Lower leg skin (tissue), 3 donors: ENCODE results near the gene DGKA.

ENCODE experiments used
- CTCF ChIP-seq, 3 donors: fragments of 450-650 bp; IDR thresholded peaks; one replicate each; pipeline ENCODE4 v1.5.1; 2016; ENCODE audit warnings: antibody characterized with exemption in 3 of 3, mild to moderate bottlenecking in 3 of 3, moderate library complexity in 2 of 3
- POLR2A ChIP-seq, 2 donors: fragments of 450-650 bp; IDR thresholded peaks; one replicate each; pipeline ENCODE4 v1.6.1; 2016 to 2017; ENCODE audit warnings: antibody characterized with exemption in 2 of 2, mild to moderate bottlenecking in 1 of 2, moderate library complexity in 1 of 2

GRCh38 chr12:55891310-55891709, 39.7 kb upstream of the DGKA start:
- TF ChIP-seq CTCF (IDR thresholded peaks at IDR 0.05) = no peak
- TF ChIP-seq POLR2A (IDR thresholded peaks at IDR 0.05) = no peak
